Suprapubic skin (tissue), 3 donors: ENCODE data around the gene RPS6KA2.

ENCODE experiments used
- CTCF ChIP-seq, 2 donors: fragments of 200-600 bp in 1 of 2; fragments of 450-650 bp in 1 of 2; sonication (generic) in 1 of 2; IDR thresholded peaks; one replicate each; pipeline ENCODE4 v1.5.1; 2016 to 2019; ENCODE audit warnings: antibody characterized with exemption in 2 of 2, mild to moderate bottlenecking in 1 of 2, moderate library complexity in 1 of 2
- POLR2AphosphoS5 ChIP-seq, 3 donors: sonication (generic); formaldehyde crosslinking; IDR thresholded peaks; one replicate each; pipeline ENCODE4 v1.6.1; 2017; ENCODE audit warnings: antibody characterized with exemption in 3 of 3

GRCh38 chr6:166660157-166660688, 33.2 kb upstream of the RPS6KA2 start:
- TF ChIP-seq CTCF (IDR thresholded peaks at IDR 0.05), result no peak
- no peak for TF ChIP-seq POLR2AphosphoS5 (IDR thresholded peaks at IDR 0.05)
